NCI-H1694 (cell line): ENCODE data around the gene SRGAP3.
"Not testable (repeated sequence)": the region's sequence is repeated elsewhere in the genome, so short reads cannot be mapped to it uniquely, and the experiment has no call there.

Experiments used
- DNase-seq: peaks from one replicate; lab custom pipeline; 2025; lab: John Stamatoyannopoulos, UW

The SRGAP3 gene

GRCh38 chr3:9249273-9250192 lies at the start of gene SRGAP3:
TSS of gene SRGAP3 (minus strand) at chr3:9249646. CDS start at chr3:9248951, 695 bp downstream.
- DNase-seq = peak; percentile 48

DNA sequence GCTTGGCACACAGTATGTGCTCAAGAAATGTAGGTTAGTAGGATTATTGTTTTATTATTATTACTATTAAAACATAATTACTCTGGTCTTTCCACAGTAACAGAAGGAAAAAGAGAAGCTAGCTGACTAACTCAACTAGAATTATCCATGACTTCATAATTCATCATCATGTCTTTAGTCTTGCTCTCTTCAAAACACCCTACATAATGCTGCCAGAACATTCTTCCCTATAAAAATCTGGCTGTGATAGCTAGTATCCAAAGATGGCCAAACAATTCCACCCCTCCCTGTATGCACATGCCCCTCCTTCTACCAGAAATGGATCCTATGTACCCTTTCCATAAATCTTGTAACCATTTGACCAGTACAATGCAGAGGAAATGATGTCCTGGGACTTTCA lies 48.8 kb upstream of the SRGAP3 start:
- DNase-seq = no peak

- no peak for DNase-seq
Measured at GRCh38 chr3:9296241-9296640, 46.8 kb upstream of the SRGAP3 start.

- DNase-seq = no peak
Measured at GRCh38 chr3:9295007-9295406, 45.6 kb upstream of the SRGAP3 start.

DNA sequence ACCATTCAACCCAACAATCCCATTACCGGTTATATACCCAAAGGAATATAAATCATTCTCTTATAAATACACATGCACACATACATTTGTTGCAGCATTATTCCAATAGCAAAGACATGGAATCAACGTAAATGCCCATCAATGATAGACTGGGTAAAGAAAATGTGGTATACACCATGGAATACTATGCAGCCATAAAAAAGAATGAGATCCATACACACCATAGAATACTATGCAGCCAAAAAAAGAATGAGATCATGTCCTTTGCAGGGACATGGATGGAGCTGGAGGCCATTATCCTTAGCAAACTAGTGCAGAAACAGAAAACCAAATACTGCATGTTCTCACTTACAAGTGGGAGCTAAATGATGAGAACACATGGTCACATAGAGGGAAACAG lies 44.5 kb upstream of the SRGAP3 start:
- not testable (repeated sequence) for DNase-seq

DNA sequence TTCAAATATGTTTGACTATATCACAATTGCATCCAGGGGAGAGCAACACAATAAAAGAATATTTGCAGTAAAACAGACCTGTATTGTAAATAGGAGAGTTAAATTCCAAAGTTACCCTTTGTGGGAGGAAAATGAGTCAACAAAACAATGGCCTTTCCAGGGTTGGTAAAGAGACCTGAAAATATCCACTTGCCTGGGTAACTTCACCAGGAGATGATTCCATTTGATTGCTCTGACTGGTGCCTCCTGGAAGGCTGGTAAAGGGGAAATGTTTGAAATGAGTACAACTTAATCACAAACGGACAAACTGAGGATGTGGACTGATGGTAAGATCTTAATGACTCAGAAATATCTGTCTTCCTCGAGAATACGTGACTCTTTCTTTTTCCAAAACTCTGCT lies 43.6 kb upstream of the SRGAP3 start:
- DNase-seq = no peak

DNA sequence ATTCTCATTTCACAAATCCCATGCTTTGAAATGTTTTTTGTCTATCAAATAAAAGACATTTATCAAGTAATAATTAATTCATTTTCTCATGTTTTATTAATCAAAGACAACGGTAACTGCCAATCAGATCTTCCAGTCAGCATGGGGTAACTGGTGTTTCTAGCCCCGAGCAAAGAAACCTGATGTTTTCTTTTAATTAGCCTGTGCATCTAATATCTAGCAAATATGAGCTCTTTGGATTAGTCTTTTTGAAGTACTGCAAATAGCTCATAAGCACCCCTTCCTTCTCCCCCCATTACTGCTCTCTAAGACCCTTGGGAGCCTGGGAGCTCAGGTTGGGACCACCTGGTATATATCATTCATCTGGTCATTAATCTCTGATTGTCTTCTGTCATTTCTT lies 43.1 kb upstream of the SRGAP3 start:
- DNase-seq = no peak

- no peak for DNase-seq
Measured at GRCh38 chr3:9291821-9292410, 42.5 kb upstream of the SRGAP3 start.

GRCh38 chr3:9290566-9290965 lies 41.1 kb upstream of the SRGAP3 start:
- DNase-seq = no peak

DNA sequence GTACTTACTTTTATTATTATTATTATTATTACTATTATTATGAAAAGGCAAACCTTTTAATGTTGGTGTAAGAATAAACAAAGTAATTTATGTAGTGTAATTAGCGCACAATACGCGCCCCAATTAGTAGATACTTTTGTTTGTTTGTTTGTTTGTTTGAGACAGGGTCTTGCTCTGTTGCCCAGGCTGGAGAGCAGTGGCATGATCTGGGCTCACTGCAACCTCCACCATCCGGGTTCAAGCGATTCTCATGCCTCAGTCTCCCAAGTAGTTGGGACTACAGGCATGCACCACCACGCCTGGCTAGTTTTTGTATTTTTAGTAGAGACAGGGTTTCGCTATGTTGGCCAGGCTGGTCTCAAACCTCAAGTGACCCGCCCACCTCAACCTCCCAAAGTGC lies 32.1 kb upstream of the SRGAP3 start:
- DNase-seq = not testable (repeated sequence)

DNA sequence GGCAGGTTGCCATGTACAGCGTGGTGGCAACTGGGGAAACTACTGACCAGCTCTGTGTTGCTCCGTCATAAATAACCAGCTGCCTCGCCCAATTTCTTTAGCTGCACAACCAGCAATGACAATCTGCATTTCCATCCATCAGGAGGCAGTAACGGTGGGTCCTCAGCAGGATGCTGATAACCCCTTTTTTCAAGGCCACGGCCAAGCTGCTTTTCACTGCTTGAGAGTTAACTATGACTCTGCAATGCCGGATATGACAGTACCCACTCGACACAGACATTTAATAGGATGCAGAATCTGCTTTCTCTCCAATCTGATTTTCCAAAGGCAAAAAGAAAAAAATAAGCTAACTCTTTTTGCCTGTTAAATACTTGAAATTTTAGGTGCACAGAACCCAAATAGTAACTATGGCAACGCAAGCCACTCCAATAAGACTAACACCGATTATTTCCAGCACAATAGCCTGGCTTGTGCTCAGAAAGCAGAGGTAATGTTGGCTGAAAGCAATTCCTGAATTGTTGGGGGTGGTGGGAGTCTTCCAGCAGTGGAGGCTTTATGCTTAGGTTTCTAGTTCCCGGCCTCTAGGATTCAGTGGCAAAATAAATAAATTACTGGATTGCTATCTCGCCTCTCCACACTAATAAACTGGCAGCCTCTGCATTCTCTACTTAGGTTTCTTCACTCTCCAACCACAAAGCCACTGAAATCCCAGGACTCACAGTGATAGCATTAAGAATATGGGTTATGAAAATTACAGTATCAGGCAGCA lies 31.2 kb upstream of the SRGAP3 start:
- no peak for DNase-seq

GRCh38 chr3:9279966-9280365 lies 30.5 kb upstream of the SRGAP3 start:
- DNase-seq = no peak

DNA sequence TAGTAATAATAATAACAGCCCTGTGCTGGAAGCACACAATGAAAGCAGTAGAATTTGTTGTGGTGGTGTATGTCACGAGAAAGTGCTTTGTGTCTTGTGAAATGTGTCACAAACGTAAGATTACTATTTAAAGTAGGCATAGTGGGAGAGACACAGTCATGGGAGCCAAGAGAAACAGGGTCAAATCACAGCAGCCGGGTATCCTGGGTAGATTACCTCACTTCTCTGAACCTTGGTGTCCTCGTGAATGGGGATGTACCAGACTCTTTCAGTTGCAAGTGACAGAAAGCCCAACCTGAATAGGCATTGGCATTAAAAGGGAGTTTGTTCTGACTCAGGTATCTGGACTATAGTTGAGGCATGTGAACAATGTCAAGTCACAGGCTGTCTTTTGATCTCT lies 29.1 kb upstream of the SRGAP3 start:
- no peak for DNase-seq

- DNase-seq = no peak
Measured at GRCh38 chr3:9278085-9278484, 28.6 kb upstream of the SRGAP3 start.

DNA sequence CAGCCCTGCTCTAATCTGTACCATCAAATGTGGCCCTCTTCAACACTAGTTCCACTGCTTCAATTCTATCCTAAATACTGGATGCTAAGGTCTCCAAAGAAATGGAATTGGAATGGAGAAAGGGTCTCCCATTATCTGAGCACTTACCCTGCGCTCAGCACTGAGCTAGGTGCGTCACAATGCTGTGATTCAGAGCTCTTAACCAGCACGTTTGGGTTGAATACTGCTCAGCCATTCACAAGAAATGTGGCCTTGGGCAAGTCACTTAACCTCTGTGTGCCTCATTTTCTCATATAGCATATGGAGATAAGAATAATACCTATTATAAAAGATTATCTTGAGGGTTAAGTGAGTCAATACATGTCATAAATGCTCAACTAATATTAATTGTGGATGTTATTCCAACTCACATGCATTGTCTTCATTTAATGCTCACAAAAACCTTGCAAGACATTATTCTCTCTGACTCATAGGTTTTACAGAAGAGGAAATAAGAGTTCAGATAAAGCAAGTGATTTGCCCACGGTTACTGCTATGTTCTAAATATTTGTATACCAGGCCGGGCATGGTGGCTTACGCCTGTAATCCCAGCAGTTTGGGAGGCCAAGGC lies 27.4 kb upstream of the SRGAP3 start:
- no peak for DNase-seq

DNA sequence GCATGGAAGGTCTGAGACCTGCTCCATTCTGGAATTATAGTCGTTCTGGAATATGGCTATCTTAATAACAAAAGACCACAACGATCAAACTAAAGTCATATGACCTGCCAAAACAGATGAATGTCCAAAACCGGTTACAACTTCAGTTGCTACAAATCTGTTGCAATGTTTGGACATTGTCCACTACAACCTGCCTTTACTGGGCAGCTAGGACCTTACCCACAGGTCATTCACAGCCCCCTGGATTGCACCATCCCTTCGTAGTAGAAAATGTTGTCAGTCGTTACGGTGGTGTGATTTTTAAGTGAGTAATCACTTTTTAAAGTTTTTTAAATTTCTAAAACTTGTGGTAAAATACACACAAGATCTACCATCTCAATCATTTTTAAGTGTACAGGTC lies 22.5 kb upstream of the SRGAP3 start:
- DNase-seq = no peak

DNA sequence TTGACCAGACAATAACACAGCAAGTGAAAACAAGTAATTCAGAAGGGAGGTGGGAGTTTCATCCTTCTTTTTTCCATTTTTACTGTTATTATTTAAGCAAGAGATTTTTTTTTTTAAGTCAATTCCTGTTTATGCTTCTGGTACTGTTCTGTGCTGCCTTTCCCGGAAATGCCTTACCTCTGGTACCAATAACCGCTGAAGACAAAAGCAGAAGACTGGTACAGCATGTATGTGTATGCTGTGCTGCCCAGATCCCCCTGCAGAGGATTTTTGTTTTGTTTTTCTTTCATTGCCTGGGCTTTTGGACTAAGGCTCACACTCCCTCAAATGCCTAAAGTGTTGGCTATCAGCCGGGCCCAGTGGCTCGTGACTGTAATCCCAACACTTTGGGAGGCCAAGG lies 21.3 kb upstream of the SRGAP3 start:
- no peak for DNase-seq

DNA sequence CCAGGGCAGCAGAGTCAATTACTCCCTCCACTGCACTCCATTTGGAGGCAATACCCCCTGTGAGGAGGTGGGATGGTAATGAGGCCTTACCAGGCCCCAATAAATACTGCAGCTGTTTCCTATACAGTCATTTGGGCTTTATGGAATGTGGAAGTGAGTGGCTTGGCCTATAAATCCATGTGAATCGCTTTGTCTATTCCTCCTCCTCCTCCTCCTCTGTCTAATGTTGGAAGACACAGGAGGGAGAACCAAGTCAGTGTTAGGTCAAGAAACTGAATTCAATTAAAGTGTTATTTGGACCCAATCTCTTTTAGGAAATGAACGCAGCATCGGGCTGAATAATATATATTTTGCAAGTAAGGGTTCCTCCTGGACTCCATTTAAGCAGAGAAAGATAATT lies 17.3 kb upstream of the SRGAP3 start:
- DNase-seq = no peak

DNA sequence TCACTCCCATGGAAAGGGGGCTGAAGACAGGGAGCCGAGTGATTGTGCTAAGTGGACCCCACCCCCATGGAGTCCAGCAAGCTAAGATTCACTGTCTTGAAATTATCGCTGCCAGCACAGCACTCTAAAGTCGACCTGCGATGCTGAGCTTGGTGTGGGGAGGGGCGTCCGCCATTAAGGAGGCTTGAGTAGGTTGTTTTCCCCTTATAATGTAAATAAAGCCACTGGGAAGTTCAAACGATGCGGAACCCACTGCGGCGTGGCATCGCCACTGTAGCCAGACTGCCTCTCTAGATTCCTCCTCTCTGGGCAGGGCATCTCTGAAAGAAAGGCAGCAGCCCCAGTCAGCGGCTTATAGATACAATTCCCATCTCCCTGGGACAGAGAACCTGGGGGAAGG lies 10.9 kb upstream of the SRGAP3 start:
- DNase-seq = no peak

GRCh38 chr3:9257092-9257491 lies 7.6 kb upstream of the SRGAP3 start:
- DNase-seq = no peak

- no peak for DNase-seq
Measured at GRCh38 chr3:9255976-9256375, 6.5 kb upstream of the SRGAP3 start.

- no peak for DNase-seq
Measured at GRCh38 chr3:9254764-9255163, 5.3 kb upstream of the SRGAP3 start.
